Trophoblast cell (in vitro differentiated cells and primary cell): ENCODE measurements around the gene PLA2G4D.
A peak's percentile ranks its signal among the peaks of the same experiment; 100 is the strongest.

Experiments used
- DNase-seq, 2 donors: peaks; one replicate each; pipeline ENCODE4 v3.0.0-alpha.2; 2016
- H2AFZ ChIP-seq: 2 replicates; pipeline ENCODE4 v1.6.1; 2013; ENCODE audit warnings: low read length, moderate library complexity, mild to moderate bottlenecking; ENCODE audit not compliant: insufficient read depth, poor library complexity
- H2AK5ac ChIP-seq: 2 replicates; pipeline ENCODE4 v1.6.1; 2013; ENCODE audit warnings: mild to moderate bottlenecking, low read length
- H2BK120ac ChIP-seq: 2 replicates; pipeline ENCODE4 v1.6.1; 2013; ENCODE audit warnings: low read length, mild to moderate bottlenecking, moderate library complexity; ENCODE audit not compliant: insufficient read depth, poor library complexity
- H2BK12ac ChIP-seq: 2 replicates; pipeline ENCODE4 v1.6.1; 2013; ENCODE audit warnings: mild to moderate bottlenecking, low read length, moderate library complexity
- H2BK5ac ChIP-seq: 2 replicates; pipeline ENCODE4 v1.6.1; 2013; ENCODE audit warnings: low read length, low read depth, moderate library complexity, mild to moderate bottlenecking; ENCODE audit not compliant: poor library complexity
- H3K14ac ChIP-seq: 2 replicates; pipeline ENCODE4 v1.6.1; 2013; ENCODE audit warnings: mild to moderate bottlenecking, low read length
- H3K18ac ChIP-seq: 2 replicates; pipeline ENCODE4 v1.6.1; 2013; ENCODE audit warnings: mild to moderate bottlenecking, low read length
- H3K23ac ChIP-seq: 2 replicates; pipeline ENCODE4 v1.6.1; 2013; ENCODE audit warnings: low read length
- H3K27ac ChIP-seq: 2 replicates; pipeline ENCODE4 v1.5.1; 2013; ENCODE audit warnings: low read depth, mild to moderate bottlenecking, inconsistent platforms, low read length, moderate library complexity
- H3K27me3 ChIP-seq: 2 replicates; pipeline ENCODE4 v1.6.1; 2013; ENCODE audit warnings: inconsistent platforms, mild to moderate bottlenecking, low read length, moderate library complexity; ENCODE audit not compliant: insufficient read depth
- H3K36me3 ChIP-seq, 2 experiments: 1 replicate in 1 of 2; 2 replicates in 1 of 2; pipeline ENCODE4 v1.6.1; 2013; ENCODE audit warnings: low read length in 2 of 2, mild to moderate bottlenecking in 2 of 2, moderate library complexity in 1 of 2; ENCODE audit not compliant: insufficient read depth in 2 of 2, control insufficient read depth in 1 of 2
- H3K4ac ChIP-seq: 2 replicates; pipeline ENCODE4 v1.6.1; 2013; ENCODE audit warnings: low read depth, mild to moderate bottlenecking, low read length, moderate library complexity
- H3K4me1 ChIP-seq, 2 experiments: 1 replicate in 1 of 2; 2 replicates in 1 of 2; pipeline ENCODE4 v1.6.1; 2013; ENCODE audit warnings: low read length in 2 of 2, mild to moderate bottlenecking in 2 of 2, moderate library complexity in 1 of 2; ENCODE audit not compliant: insufficient read depth in 2 of 2, control insufficient read depth in 1 of 2
- H3K4me2 ChIP-seq: 2 replicates; pipeline ENCODE4 v1.6.1; 2013; ENCODE audit warnings: inconsistent platforms, mild to moderate bottlenecking, low read length, moderate library complexity
- H3K4me3 ChIP-seq: 2 replicates; pipeline ENCODE4 v1.5.1; 2013; ENCODE audit warnings: mild to moderate bottlenecking, low read depth, low read length, inconsistent platforms
- H3K79me1 ChIP-seq: one replicate; pipeline ENCODE4 v1.6.1; 2013; ENCODE audit warnings: low read length
- H3K79me2 ChIP-seq: 2 replicates; pipeline ENCODE4 v1.6.1; 2013; ENCODE audit warnings: low read length, mild to moderate bottlenecking; ENCODE audit not compliant: control insufficient read depth, insufficient read depth, poor library complexity
- H3K9ac ChIP-seq: 2 replicates; pipeline ENCODE4 v1.6.1; 2013; ENCODE audit warnings: mild to moderate bottlenecking, low read length
- H3K9me3 ChIP-seq: 2 replicates; pipeline ENCODE4 v1.6.1; 2013; ENCODE audit warnings: low read depth, mild to moderate bottlenecking, control low read depth, inconsistent platforms, low read length; ENCODE audit not compliant: insufficient read depth
- H4K12ac ChIP-seq: 2 replicates; pipeline ENCODE4 v1.6.1; 2013; ENCODE audit warnings: low read depth, mild to moderate bottlenecking, low read length, moderate library complexity
- H4K8ac ChIP-seq: 2 replicates; pipeline ENCODE4 v1.6.1; 2013; ENCODE audit warnings: low read depth, mild to moderate bottlenecking, low read length, moderate library complexity
- H4K91ac ChIP-seq: one replicate; pipeline ENCODE4 v1.6.1; 2013; ENCODE audit warnings: low read depth, mild to moderate bottlenecking, low read length, moderate library complexity
- WGBS: extraction: QIAGEN DNeasy Blood & Tissue Kit; methylation state at CpG from one replicate; pipeline ENCODE4 v1.1.7; 2013; ENCODE audit warnings: missing lambda C conversion rate; ENCODE audit not compliant: insufficient read length, insufficient coverage; ENCODE audit errors: extremely low coverage; 5-methylcytosine and 5-hydroxymethylcytosine counted together

PLA2G4D gene

GRCh38 chr15:42137461-42138261, 43.3 kb upstream of the PLA2G4D start:
- no peak overlapping the region for H3K4ac ChIP-seq
- no peak overlapping the region for H2BK5ac ChIP-seq
- H3K18ac ChIP-seq = no peak overlapping the region
- H2BK12ac ChIP-seq = no peak overlapping the region
- peaks cover 4% of the 10 kb centered on the region for H3K9me3 ChIP-seq
- H4K91ac ChIP-seq = no peak overlapping the region
- H2AFZ ChIP-seq = no peak overlapping the region
- H3K4me1 ChIP-seq = no peaks in the 10 kb centered on the region
- H4K8ac ChIP-seq = no peak overlapping the region
- H3K27me3 ChIP-seq = no peaks in the 10 kb centered on the region
- 100% methylated on average over 1 of the region's 11 CpGs for WGBS
- no peak overlapping the region for H3K27ac ChIP-seq
- H3K4me2 ChIP-seq = no peak overlapping the region
- H2AK5ac ChIP-seq = no peak overlapping the region
- H3K79me1 ChIP-seq = no peaks in the 10 kb centered on the region
- H3K79me2 ChIP-seq = no peaks in the 10 kb centered on the region
- no peak overlapping the region for H3K23ac ChIP-seq
- peak in 1 of 2 donors; percentile 66 for DNase-seq
- no peak overlapping the region for H3K14ac ChIP-seq
- H2BK120ac ChIP-seq = no peak overlapping the region
- H3K4me3 ChIP-seq = no peak overlapping the region
- no peaks in the 10 kb centered on the region for H3K36me3 ChIP-seq
- H3K9ac ChIP-seq = no peak overlapping the region
- H4K12ac ChIP-seq = no peak overlapping the region

- Histone ChIP-seq H2BK120ac (no peak overlapping the region), H4K12ac (no peak overlapping the region), H3K14ac (no peak overlapping the region), H2AK5ac (no peak overlapping the region), H3K79me1 (no peaks in the 10 kb centered on the region), H2AFZ (no peak overlapping the region), H3K9ac (no peak overlapping the region), H3K18ac (no peak overlapping the region), H3K23ac (no peak overlapping the region), H3K4me1 (no peaks in the 10 kb centered on the region), H3K36me3 (no peaks in the 10 kb centered on the region), H2BK12ac (no peak overlapping the region), H4K8ac (no peak overlapping the region), H3K4me3 (no peak overlapping the region), H3K27me3 (no peaks in the 10 kb centered on the region), H3K79me2 (no peaks in the 10 kb centered on the region), H3K4ac (no peak overlapping the region), H3K27ac (no peak overlapping the region), H3K4me2 (no peak overlapping the region), H3K9me3 (peaks cover 4% of the 10 kb centered on the region), H4K91ac (no peak overlapping the region), H2BK5ac (no peak overlapping the region)
- WGBS = no CpG with 5 or more reads among the region's 11 CpGs
- no peak for DNase-seq
Measured at GRCh38 chr15:42136513-42136912, 42.2 kb upstream of the PLA2G4D start.

- Histone ChIP-seq H3K14ac (no peak overlapping the region), H3K9ac (no peak overlapping the region), H3K4me1 (no peaks in the 10 kb centered on the region), H3K18ac (no peak overlapping the region), H3K4me2 (no peak overlapping the region), H2BK12ac (no peak overlapping the region), H4K8ac (no peak overlapping the region), H2BK120ac (no peak overlapping the region), H3K9me3 (peaks cover 4% of the 10 kb centered on the region), H3K23ac (no peak overlapping the region), H3K4ac (no peak overlapping the region), H4K91ac (no peak overlapping the region), H3K36me3 (no peaks in the 10 kb centered on the region), H3K27ac (no peak overlapping the region), H3K79me2 (no peaks in the 10 kb centered on the region), H2BK5ac (no peak overlapping the region), H3K27me3 (no peaks in the 10 kb centered on the region), H3K79me1 (no peaks in the 10 kb centered on the region), H4K12ac (no peak overlapping the region), H2AFZ (no peak overlapping the region), H3K4me3 (no peak overlapping the region), H2AK5ac (no peak overlapping the region)
- no peak for DNase-seq
- no CpG with 5 or more reads among the region's 1 CpG for WGBS
Measured at GRCh38 chr15:42135351-42135750, 41.0 kb upstream of the PLA2G4D start.

- Histone ChIP-seq H4K91ac (no peak overlapping the region), H3K79me1 (no peaks in the 10 kb centered on the region), H3K18ac (no peak overlapping the region), H3K4me3 (no peak overlapping the region), H3K14ac (no peak overlapping the region), H3K79me2 (no peaks in the 10 kb centered on the region), H4K8ac (no peak overlapping the region), H2AK5ac (no peak overlapping the region), H2AFZ (no peak overlapping the region), H4K12ac (no peak overlapping the region), H3K23ac (no peak overlapping the region), H3K27ac (no peak overlapping the region), H3K9me3 (peaks cover 3% of the 10 kb centered on the region), H3K36me3 (no peaks in the 10 kb centered on the region), H3K9ac (no peak overlapping the region), H2BK120ac (no peak overlapping the region), H2BK5ac (no peak overlapping the region), H3K4ac (no peak overlapping the region), H3K4me2 (no peak overlapping the region), H3K27me3 (no peaks in the 10 kb centered on the region), H2BK12ac (no peak overlapping the region), H3K4me1 (no peaks in the 10 kb centered on the region)
- no peak for DNase-seq
- no CpG with 5 or more reads among the region's 6 CpGs for WGBS
Measured at GRCh38 chr15:42134617-42135245, 40.4 kb upstream of the PLA2G4D start.
